Mucosa of descending colon (tissue), 3 donors: ENCODE measurements around the gene PCSK5. TPM values are rescaled to one million over a fixed set of nuclear protein-coding genes. Genes with fewer than 3 reads are reported as not detected.
"Not testable (repeated sequence)": the region's sequence is repeated elsewhere in the genome, so short reads cannot be mapped to it uniquely, and the experiment has no call there.

ENCODE experiments used
- ATAC-seq: fragments of 200-7000 bp; cut with Tn5 transposase; one replicate; pipeline ENCODE4 v1.9.1; 2020; ENCODE audit warnings: mild to moderate bottlenecking, moderate library complexity
- DNase-seq, 3 donors: peaks; one replicate each; pipeline ENCODE4 v3.0.0-alpha.2; 2020
- H3K36me3 ChIP-seq: fragments of 200-600 bp; one replicate; pipeline ENCODE4 v1.8.0; 2021; ENCODE audit warnings: low read depth, mild to moderate bottlenecking
- H3K4me1 ChIP-seq: fragments of 200-600 bp; one replicate; pipeline ENCODE4 v1.8.0; 2021; ENCODE audit warnings: low read depth, mild to moderate bottlenecking
- H3K4me3 ChIP-seq: fragments of 200-600 bp; one replicate; pipeline ENCODE4 v1.8.0; 2021; ENCODE audit warnings: mild to moderate bottlenecking
- H3K9me3 ChIP-seq: fragments of 200-600 bp; one replicate; pipeline ENCODE4 v1.8.0; 2021; ENCODE audit warnings: mild to moderate bottlenecking
- CTCF ChIP-seq: fragments of 200-600 bp; IDR thresholded peaks from one replicate; pipeline ENCODE4 v1.8.0; 2022; ENCODE audit warnings: antibody characterized with exemption, mild to moderate bottlenecking
- intact Hi-C, 2 donors: fragments of 100-400 bp; cut with DNase I in 1 of 2; cut with micrococcal nuclease in 1 of 2; formaldehyde crosslinking; loops; one replicate each; pipeline versions ENCODE4 v1.11.0 to v1.11.1; 2022; cut with DNase I, micrococcal nuclease
- total RNA-seq, 3 donors: library from RNA; stranded (reverse); fragmentation: NEBNext Ultra II Directional in 2 of 3; extraction: Animal tissue kit (Norgen Biotek cat#: 25700) in 2 of 3; gene quantifications; one replicate each; pipeline versions ENCODE4 v1.2.1 to v1.2.4, GENCODE V29; 2021 to 2023
- donor health status: DM: no; HTN: no; CAD: no; lungs with moderate emphysema.
- donor health status: DM: no; HTN: no; CAD: no.
- donor health status: DM: no; HTN: yes; CAD: no.

Gene PCSK5
- total RNA-seq, 3 donors from 2014 or later, result 44.3 to 82.0 (median 53.3) TPM

DNA sequence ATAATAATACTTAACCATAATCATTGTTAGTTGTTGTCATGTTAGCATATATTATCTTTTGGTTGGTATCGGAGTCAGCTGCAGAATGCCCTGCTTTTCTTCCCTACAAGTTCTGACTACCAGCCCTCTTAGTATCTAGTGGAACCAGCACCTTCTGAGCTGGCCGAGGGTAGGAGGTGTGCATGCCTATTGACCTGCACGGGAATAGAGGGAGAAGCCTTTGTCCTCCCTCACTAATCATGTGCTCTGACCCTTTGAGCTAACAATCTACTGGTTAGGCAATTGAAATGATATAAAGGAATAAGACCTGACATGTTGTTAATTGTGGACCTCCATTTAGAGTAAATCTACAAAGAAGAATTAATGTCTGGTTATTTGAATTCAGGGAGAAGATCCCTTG is 4.1 kb downstream of the PCSK5 start:
- no peaks in the 10 kb centered on the region for H3K36me3 ChIP-seq
- peaks cover 9% of the 10 kb centered on the region for H3K4me1 ChIP-seq
- DNase-seq (no peak), ATAC-seq (no peak)
- intact Hi-C loops, result no loop called here
- H3K9me3 ChIP-seq, result no peaks in the 10 kb centered on the region
- no peak overlapping the region for H3K4me3 ChIP-seq
- TF ChIP-seq CTCF, result no peak

- intact Hi-C loops, result no loop called here
- DNase-seq (no peak), ATAC-seq (no peak)
- Histone ChIP-seq H3K36me3 (no peaks in the 10 kb centered on the region), H3K9me3 (no peaks in the 10 kb centered on the region), H3K4me3 (no peak overlapping the region), H3K4me1 (peaks cover 6% of the 10 kb centered on the region)
- TF ChIP-seq CTCF, result no peak
These were observed 4.6 kb downstream of the PCSK5 start for GRCh38 chr9:75895112-75895511.

GRCh38 chr9:75896193-75896592 is 5.7 kb downstream of the PCSK5 start:
- intact Hi-C loops, result no loop called here
- no peaks in the 10 kb centered on the region for H3K9me3 ChIP-seq
- DNase-seq, result no peak
- no peak for ATAC-seq
- no peaks in the 10 kb centered on the region for H3K36me3 ChIP-seq
- TF ChIP-seq CTCF, result no peak
- peaks cover 6% of the 10 kb centered on the region for H3K4me1 ChIP-seq
- no peak overlapping the region for H3K4me3 ChIP-seq

DNA sequence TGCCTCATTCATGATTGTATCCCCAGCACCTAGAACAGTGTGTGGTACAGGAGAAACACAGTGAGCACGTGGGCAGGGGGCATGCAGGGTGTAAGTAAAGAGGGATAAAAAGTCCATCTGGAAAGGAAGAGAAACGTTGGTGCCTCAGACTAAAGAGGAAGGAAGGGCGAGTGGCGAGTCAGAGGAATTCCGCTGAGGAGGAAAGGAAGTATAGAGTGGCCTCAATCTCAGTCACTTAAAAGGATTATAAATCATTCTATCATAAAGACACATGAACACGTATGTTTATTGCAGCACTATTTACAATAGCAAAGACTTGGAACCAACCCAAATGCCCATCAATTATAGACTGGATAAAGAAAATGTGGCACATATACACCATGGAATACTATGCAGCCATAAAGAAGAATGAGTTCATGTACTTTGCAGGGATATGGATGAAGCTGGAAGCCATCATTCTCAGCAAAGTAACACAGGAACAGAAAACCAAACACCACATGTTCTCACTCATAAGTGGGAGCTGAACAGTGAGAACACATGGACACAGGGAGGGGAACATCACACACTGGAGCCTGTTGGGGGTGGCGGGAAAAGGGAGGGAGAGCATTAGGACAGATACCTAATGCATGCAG is 10.5 kb downstream of the PCSK5 start:
- H3K4me1 ChIP-seq, H3K9me3 ChIP-seq, H3K36me3 ChIP-seq, intact Hi-C loops, H3K4me3 ChIP-seq, DNase-seq: not testable (repeated sequence)
- peak; percentile 74 for ATAC-seq

DNA sequence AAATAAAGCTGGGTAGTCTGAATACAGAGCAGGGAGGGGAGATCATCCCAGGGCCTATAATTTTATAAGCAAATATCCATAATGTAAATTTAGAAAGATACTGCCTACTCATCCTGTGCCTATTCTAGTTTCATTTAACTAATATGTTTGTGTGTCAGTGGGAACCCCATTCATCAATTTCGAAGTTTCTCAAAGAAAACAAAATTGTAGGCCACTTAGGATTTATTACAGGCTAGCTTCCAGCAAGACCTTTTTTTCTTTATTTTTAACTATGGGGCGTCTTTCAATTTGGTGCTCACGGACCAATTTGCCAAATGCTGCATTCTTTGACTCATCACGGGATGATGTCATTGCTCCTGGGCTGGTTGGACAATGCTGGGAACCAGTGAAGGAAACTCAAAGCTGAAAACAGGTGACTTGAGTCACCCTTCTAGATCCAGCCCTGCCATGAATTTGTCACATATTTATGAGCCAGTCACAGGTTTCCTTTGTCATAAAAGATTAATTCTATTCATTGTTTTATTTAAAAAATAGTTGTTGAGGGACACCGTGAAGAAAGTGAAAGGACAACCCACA is 13.4 kb downstream of the PCSK5 start:
- Histone ChIP-seq H3K4me1 (peaks cover 13% of the 10 kb centered on the region), H3K36me3 (no peaks in the 10 kb centered on the region), H3K9me3 (no peaks in the 10 kb centered on the region), H3K4me3 (no peak overlapping the region)
- DNase-seq (no peak), ATAC-seq (peak; percentile 28)
- TF ChIP-seq CTCF, result no peak
- intact Hi-C loops, result no loop called here

DNA sequence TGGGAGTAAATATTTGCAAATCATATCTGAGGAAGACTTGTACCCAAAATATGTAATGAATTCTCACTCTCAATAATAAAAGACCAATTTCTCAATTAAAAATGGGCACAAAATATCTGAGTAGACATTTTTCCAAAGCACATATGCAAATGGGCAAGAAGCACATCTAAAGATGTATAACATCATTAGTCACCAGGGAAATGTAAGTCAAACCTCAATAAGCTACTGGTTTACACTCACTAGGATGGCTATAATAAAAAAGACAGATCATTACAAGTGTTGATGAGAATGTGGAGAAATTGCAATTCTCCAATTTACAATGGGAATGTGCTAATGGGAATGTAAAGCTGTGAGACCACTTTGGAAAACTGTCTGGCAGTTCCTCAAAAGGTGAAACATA is 13.9 kb downstream of the PCSK5 start:
- Histone ChIP-seq H3K36me3 (no peaks in the 10 kb centered on the region), H3K9me3 (no peaks in the 10 kb centered on the region), H3K4me3 (no peak overlapping the region), H3K4me1 (peaks cover 13% of the 10 kb centered on the region)
- no peak for TF ChIP-seq CTCF
- ATAC-seq (no peak), DNase-seq (no peak)
- intact Hi-C loops, result no loop called here
